Measurements from ENCODE around the gene RAPGEF1.

The RAPGEF1 gene

GRCh38 chr9:131636593-131636992, 103.3 kb downstream of the RAPGEF1 start:
- Histone ChIP-seq H3K27me3 (ENCODE audit: insufficient read depth, poor library complexity, severe bottlenecking) (no peaks in the 10 kb centered on the region), H3K4me3 (replicated peaks; ENCODE audit: insufficient read depth, low read length) (no peak overlapping the region), H3K27ac (replicated peaks) (peak overlapping the region; percentile 68)
- no peak for DNase-seq (ENCODE audit: low read depth in 1 of 2, low spot score in 1 of 2)
- no peak for TF ChIP-seq CTCF (IDR thresholded peaks at IDR 0.05; ENCODE audit: insufficient read depth, low read length)
- no peak for TF ChIP-seq POLR2AphosphoS5 (IDR thresholded peaks at IDR 0.05; ENCODE audit: low read depth)
- TF ChIP-seq GABPA (IDR thresholded peaks at IDR 0.05; ENCODE audit: low read depth), result no peak
- no peak for TF ChIP-seq SPI1 (IDR thresholded peaks at IDR 0.05; ENCODE audit: borderline replicate concordance, low read depth)
- no peak for TF ChIP-seq REST (IDR thresholded peaks at IDR 0.05; ENCODE audit: insufficient replicate concordance, low read depth)

- TF ChIP-seq SPI1 (IDR thresholded peaks at IDR 0.05; ENCODE audit: borderline replicate concordance, low read depth) (no peak), GABPA (IDR thresholded peaks at IDR 0.05; ENCODE audit: low read depth) (no peak), POLR2AphosphoS5 (IDR thresholded peaks at IDR 0.05; ENCODE audit: low read depth) (no peak), CTCF (IDR thresholded peaks at IDR 0.05; ENCODE audit: insufficient read depth, low read length) (no peak), REST (IDR thresholded peaks at IDR 0.05; ENCODE audit: insufficient replicate concordance, low read depth) (no peak)
- H3K27ac ChIP-seq (replicated peaks), result peak overlapping the region; percentile 68
- no peak overlapping the region for H3K4me3 ChIP-seq (replicated peaks; ENCODE audit: insufficient read depth, low read length)
- no peaks in the 10 kb centered on the region for H3K27me3 ChIP-seq (ENCODE audit: insufficient read depth, poor library complexity, severe bottlenecking)
- DNase-seq (ENCODE audit: low read depth in 1 of 2, low spot score in 1 of 2), result no peak
Observed at GRCh38 chr9:131635892-131636291, 104.0 kb downstream of the RAPGEF1 start.

- Histone ChIP-seq H3K27me3 (ENCODE audit: insufficient read depth, poor library complexity, severe bottlenecking) (no peaks in the 10 kb centered on the region), H3K27ac (replicated peaks) (peak overlapping the region; percentile 68), H3K4me3 (replicated peaks; ENCODE audit: insufficient read depth, low read length) (no peak overlapping the region)
- DNase-seq (ENCODE audit: low read depth in 1 of 2, low spot score in 1 of 2), result peak; percentile 91 to 97
- TF ChIP-seq REST (IDR thresholded peaks at IDR 0.05; ENCODE audit: insufficient replicate concordance, low read depth), result no peak
- peak; percentile 74 for TF ChIP-seq POLR2AphosphoS5 (IDR thresholded peaks at IDR 0.05; ENCODE audit: low read depth)
- TF ChIP-seq SPI1 (IDR thresholded peaks at IDR 0.05; ENCODE audit: borderline replicate concordance, low read depth), result peak; percentile 71; the same call in 1 of the 2 replicates
Observed at GRCh38 chr9:131635285-131635684, 104.6 kb downstream of the RAPGEF1 start.
